Smooth muscle cell (in vitro differentiated cells): ENCODE results near the gene GRAP2. TPM values are rescaled to one million over a fixed set of nuclear protein-coding genes. Genes with fewer than 3 reads are reported as not detected.
"Not testable (repeated sequence)": the region's sequence is repeated elsewhere in the genome, so short reads cannot be mapped to it uniquely, and the experiment has no call there.

Source experiments
- DNase-seq: peaks from one replicate; lab custom pipeline; 2025; ENCODE audit not compliant: unreplicated experiment; lab: John Stamatoyannopoulos, UW
- H2AFZ ChIP-seq: fragments of 200-600 bp; sonication (generic); 2 replicates; pipeline ENCODE4 v1.6.0; 2016; ENCODE audit warnings: antibody characterized with exemption, low read depth, mild to moderate bottlenecking
- H3F3A ChIP-seq: fragments of 200-600 bp; sonication (generic); 2 replicates; pipeline ENCODE4 v1.6.0; 2017; ENCODE audit warnings: antibody characterized with exemption, low read depth
- H3K27ac ChIP-seq: fragments of 200-600 bp; sonication (generic); 2 replicates; pipeline ENCODE4 v1.5.1; 2016; ENCODE audit warnings: low read depth, mild to moderate bottlenecking
- H3K27me3 ChIP-seq: fragments of 200-600 bp; sonication (generic); 2 replicates; pipeline ENCODE4 v1.6.1; 2016; ENCODE audit warnings: low read depth, mild to moderate bottlenecking
- H3K36me3 ChIP-seq: fragments of 200-600 bp; sonication (generic); 2 replicates; pipeline ENCODE4 v1.5.1; 2016; ENCODE audit warnings: low read depth
- H3K4me1 ChIP-seq: fragments of 200-600 bp; sonication (generic); 2 replicates; pipeline ENCODE4 v1.5.1; 2016; ENCODE audit warnings: low read depth
- H3K4me2 ChIP-seq: fragments of 200-600 bp; sonication (generic); 2 replicates; pipeline ENCODE4 v1.6.0; 2016; ENCODE audit warnings: mild to moderate bottlenecking
- H3K4me3 ChIP-seq: fragments of 200-600 bp; sonication (generic); 2 replicates; pipeline ENCODE4 v1.5.1; 2016; ENCODE audit warnings: mild to moderate bottlenecking
- H3K79me2 ChIP-seq: fragments of 200-600 bp; sonication (generic); 2 replicates; pipeline ENCODE4 v1.6.0; 2016; ENCODE audit warnings: low read depth, mild to moderate bottlenecking
- H3K9ac ChIP-seq: fragments of 200-600 bp; sonication (generic); 2 replicates; pipeline ENCODE4 v1.6.0; 2016; ENCODE audit warnings: low read depth
- H3K9me3 ChIP-seq: fragments of 200-600 bp; sonication (generic); replicated peaks from 2 replicates; pipeline ENCODE4 v1.5.1; 2016; ENCODE audit warnings: low read depth
- H4K20me1 ChIP-seq: fragments of 200-600 bp; sonication (generic); 2 replicates; pipeline ENCODE4 v1.6.0; 2016; ENCODE audit warnings: low read depth
- CTCF ChIP-seq: fragments of 200-600 bp; sonication (generic); IDR thresholded peaks from 2 replicates; pipeline ENCODE4 v1.5.1; 2017; ENCODE audit warnings: borderline replicate concordance, mild to moderate bottlenecking, antibody characterized with exemption; ENCODE audit not compliant: insufficient read depth, poor library complexity, severe bottlenecking
- WGBS: methylation state at CpG from one replicate; pipeline ENCODE4 v1.1.7; 2016; ENCODE audit warnings: low lambda C conversion rate; 5-methylcytosine and 5-hydroxymethylcytosine counted together
- polyA plus RNA-seq: library from polyadenylated mRNA; unstranded; fragments of >200 nt; fragmentation: Nextera tagmentation; extraction: Ambion mirVana; gene quantifications from 2 replicates; pipeline ENCODE4 v1.2.1, GENCODE V29; 2016
- total RNA-seq: library from RNA; depleted of rRNA; stranded (reverse); fragments of >200 nt; gene quantifications from 2 replicates; pipeline ENCODE4 v1.2.3, GENCODE V29; 2014

GRAP2 gene
- total and polyA plus RNA-seq, 2 experiments from 2014 or later = not detected

- Histone ChIP-seq H2AFZ (no peak overlapping the region), H3K27ac (no peak overlapping the region), H3K4me3 (no peak overlapping the region), H3K79me2 (no peaks in the 10 kb centered on the region), H3K27me3 (no peaks in the 10 kb centered on the region), H3K9ac (no peak overlapping the region), H3F3A (peaks cover 2% of the 10 kb centered on the region), H3K4me2 (no peak overlapping the region), H3K9me3 (no peaks in the 10 kb centered on the region), H4K20me1 (no peaks in the 10 kb centered on the region), H3K36me3 (no peaks in the 10 kb centered on the region), H3K4me1 (peaks cover 6% of the 10 kb centered on the region)
- DNase-seq = no peak
- 94% methylated on average over 8 of the region's 8 CpGs for WGBS
- no peak for TF ChIP-seq CTCF
Measured at GRCh38 chr22:39949964-39950737, 49.3 kb downstream of the GRAP2 start.

- H3K79me2 ChIP-seq, H3K4me2 ChIP-seq, H3K4me3 ChIP-seq, H3K4me1 ChIP-seq, H3K27me3 ChIP-seq, H3F3A ChIP-seq, H2AFZ ChIP-seq, H3K27ac ChIP-seq, DNase-seq, H3K36me3 ChIP-seq, H4K20me1 ChIP-seq, H3K9me3 ChIP-seq, H3K9ac ChIP-seq: not testable (repeated sequence)
- 85% methylated on average over 11 of the region's 11 CpGs for WGBS
Measured at GRCh38 chr22:39951603-39952293, 50.9 kb downstream of the GRAP2 start.

GRCh38 chr22:39952347-39952746 lies 51.5 kb downstream of the GRAP2 start:
- no peak for TF ChIP-seq CTCF
- Histone ChIP-seq H3K4me3 (no peak overlapping the region), H3K27ac (no peak overlapping the region), H3K36me3 (no peaks in the 10 kb centered on the region), H3K79me2 (no peaks in the 10 kb centered on the region), H3K9ac (no peak overlapping the region), H2AFZ (no peak overlapping the region), H3F3A (peaks cover 2% of the 10 kb centered on the region), H3K4me2 (no peak overlapping the region), H3K27me3 (no peaks in the 10 kb centered on the region), H3K4me1 (no peaks in the 10 kb centered on the region), H3K9me3 (no peaks in the 10 kb centered on the region), H4K20me1 (no peaks in the 10 kb centered on the region)
- DNase-seq = no peak
- WGBS = 80% methylated on average over 6 of the region's 6 CpGs

- Histone ChIP-seq H3K9me3 (no peaks in the 10 kb centered on the region), H3K4me1 (no peaks in the 10 kb centered on the region), H2AFZ (peak overlapping the region; percentile 21), H3K79me2 (no peaks in the 10 kb centered on the region), H3K4me2 (no peak overlapping the region), H3K9ac (no peak overlapping the region), H3K4me3 (no peak overlapping the region), H4K20me1 (no peaks in the 10 kb centered on the region), H3F3A (peaks cover 2% of the 10 kb centered on the region), H3K27me3 (no peaks in the 10 kb centered on the region), H3K27ac (no peak overlapping the region), H3K36me3 (no peaks in the 10 kb centered on the region)
- DNase-seq = no peak
- no peak for TF ChIP-seq CTCF
- WGBS = 21% methylated on average over 2 of the region's 2 CpGs
Measured at GRCh38 chr22:39953101-39953500, 52.2 kb downstream of the GRAP2 start.
